NCI-H2227 (cell line): Measurements from ENCODE around the gene STXBP6.

Experiments used
- DNase-seq: peaks from one replicate; lab custom pipeline; 2025; ENCODE audit not compliant: unreplicated experiment; lab: John Stamatoyannopoulos, UW

Gene STXBP6

DNA sequence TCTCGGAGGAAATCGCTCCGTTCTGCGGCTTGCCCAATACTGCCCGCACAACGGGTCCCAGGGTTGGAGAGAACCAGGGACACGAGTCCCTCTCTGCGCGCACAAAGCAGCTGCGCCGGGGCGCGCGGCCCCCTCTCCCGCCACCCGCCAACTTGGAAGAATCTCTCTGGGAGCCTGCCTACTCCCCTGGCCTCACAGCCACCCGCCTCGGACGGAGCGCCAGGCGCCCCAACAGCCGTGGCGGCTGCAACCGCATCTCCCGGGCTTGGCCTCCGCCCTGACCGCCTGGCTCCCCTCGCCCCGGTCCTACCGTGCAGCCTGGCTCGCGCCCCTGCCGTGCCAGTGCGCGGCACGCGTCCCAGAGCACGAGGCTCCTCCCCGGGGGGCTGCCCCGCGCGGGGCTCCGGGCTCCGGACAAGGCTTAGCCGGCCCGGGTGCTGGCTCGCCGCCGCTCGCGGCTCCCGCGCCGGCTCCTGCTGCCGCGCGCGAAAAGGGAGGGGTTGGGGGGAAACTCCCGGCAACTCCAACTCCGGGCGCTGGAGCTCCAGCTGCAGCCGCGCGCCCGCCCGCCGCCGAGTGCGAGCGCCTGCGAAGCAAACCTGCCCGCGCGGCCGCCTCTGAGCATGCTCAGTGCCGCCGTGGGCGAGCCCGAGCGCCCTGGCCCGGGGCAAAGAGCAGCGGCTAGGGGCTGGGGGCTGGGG lies at the start of gene STXBP6:
Gene STXBP6, minus strand, starts transcription at position 580 of the 701 bp plus-strand sequence. CDS start 75,329 bp downstream, outside the sequence.
- peak; percentile 83 for DNase-seq

DNA sequence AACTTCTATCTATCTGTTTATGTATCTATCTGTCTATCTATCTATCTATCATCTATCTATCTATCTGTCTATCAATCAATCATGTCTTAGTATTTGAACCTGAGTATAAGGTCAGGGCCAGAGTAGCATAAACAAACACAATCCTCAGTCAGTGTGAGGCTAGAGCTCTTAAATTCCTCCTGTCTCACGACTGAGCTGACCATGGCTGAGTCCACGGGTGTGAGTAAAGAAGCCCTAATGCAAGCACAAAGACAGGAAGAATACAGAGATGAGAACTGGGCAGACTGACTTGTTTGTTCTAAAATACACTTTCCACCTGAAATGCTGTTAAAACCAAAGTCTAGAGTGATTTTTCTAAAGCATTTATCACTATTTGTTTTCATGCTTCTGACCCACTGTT lies 47.2 kb upstream of the STXBP6 start:
- no peak for DNase-seq

DNA sequence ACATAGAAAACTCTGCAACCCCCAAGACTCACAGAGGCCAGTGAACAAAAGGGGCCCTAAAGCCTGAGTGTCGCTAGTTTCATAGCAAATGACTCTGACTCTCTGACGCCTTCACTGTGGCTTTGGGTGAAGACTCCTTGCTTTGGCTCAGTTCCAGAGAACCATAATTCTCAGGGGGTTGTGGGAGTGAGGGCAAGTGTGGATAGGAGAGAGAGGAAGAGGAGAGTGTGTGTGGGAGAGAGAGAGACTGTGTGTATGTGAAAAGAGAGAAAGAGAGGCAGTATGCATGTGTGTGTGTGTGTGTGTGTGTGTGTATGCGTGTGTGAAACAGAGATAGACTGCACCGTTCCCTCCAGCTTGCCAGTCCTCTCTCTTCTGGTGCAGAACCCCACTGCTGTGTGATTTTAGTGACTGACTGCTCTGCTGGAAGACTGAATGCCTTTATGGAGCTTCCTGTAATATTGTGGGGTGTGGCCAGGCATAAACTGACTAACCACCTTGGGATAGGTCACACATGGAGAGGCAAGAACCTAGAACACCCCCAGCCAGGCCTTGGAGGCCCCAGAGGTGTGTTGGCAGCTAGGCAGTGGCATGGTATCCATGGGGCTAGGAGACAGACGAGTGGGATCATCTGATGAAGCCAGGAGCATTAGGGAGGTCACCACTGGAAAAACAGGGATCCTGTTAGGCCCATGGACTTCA lies 45.9 kb upstream of the STXBP6 start:
- DNase-seq: no peak

DNA sequence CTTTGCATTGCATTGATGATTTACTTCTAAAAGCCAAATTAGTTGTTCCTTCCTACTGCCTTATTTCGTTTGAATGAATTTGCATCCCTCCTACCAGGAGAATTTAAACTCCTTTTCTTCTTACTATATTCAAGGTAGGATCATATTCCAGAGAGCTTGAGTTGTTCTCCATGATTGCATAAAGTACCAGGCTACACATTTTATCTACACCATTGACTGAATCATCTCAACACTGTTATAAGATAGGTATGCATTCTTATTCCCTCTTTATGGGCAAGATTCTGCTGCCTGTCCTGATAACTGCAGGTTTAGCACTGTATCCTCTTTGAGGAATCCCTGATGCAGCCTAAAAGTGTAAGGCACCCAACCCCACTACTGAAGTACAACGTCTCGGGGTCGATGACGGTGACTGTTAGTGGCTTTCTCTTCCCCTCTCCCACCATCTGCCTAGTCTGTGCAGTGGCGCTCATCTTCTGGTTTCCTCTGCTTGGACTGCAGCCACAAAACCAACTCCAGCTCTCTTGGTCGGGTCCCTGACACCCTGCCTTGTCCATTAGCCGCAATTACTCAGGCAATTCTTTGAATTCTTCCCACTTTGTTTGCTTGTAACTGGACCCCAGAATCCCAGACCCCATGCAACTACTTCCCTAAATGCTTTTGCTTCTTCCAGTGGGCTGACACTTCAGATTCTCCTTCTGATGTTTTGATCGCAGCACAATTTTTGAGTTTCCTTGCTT lies 44.4 kb upstream of the STXBP6 start:
- no peak for DNase-seq

DNA sequence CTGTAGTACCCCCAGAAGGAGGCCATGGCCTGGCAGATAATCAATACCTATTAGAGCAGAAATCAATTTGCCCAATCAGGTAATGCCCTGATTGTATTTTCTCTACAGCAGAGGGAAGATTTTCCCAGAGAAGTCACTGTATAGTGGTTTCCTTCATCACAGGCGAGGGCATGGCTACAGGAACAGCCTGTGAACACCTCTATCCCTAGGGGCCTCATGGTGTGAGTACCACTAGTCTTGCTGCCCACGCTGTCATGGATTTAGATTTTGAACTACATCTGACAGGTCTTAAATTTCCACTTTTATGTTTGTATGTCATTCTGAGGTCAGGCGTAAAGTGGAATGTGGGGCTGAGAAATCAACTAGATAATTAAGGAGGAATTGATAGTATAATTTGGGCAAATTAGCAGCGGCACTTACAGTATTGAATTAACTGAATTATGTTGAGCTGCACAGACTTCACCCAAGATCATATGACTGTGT lies 42.4 kb upstream of the STXBP6 start:
- DNase-seq: no peak

DNA sequence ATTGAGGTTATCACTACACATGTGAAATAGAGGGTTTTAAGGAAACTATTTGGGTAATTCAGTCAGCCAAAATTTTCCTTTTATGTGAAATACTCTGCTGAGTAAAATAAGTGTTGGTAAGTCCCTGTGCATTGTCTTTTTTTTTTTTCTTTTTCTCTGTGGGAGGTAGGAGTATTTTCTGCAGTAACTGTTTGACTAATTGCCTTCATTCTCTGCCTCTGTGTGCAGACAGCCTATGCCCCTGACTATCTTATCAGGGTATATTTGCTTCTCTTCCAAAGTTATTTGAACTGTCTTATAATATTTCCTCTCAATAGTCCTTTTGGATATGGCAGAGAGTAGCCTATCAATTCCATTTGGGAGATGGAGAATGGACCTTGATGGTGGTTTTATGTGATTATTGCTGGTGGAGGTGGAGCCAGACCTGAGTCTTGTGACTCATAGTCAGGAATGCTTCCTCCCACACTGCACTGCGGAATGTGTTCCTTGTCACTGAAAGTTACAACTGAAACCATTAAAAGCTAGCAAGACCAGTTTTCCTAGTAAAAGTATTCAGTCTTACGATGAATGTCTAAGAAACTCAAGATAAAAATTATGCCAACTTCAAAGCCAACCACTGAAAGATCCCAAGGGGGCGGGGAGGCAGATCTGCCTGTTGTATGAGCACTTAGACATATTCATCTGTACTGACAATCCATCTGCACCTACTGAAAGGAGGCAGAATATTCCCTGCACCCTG lies 40.9 kb upstream of the STXBP6 start:
- DNase-seq: no peak

DNA sequence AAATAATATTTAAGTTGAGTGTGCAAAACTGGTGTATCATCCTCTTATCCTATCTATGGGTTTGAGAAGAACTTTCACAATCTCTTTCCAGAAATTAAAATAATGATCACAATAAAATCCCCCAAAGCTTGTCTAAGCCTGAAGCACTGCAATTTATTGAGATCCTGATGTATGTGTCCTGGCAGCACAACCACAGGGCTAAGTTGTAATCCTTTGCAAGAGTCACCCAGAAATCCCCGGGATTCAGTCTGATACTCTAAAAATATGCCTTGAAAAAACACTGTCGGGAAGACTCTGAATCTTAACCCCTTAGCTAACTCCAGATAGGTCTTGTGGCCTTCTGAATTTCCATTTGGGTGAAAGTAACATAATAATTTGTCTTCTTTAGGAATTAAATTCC lies 40.3 kb upstream of the STXBP6 start:
- DNase-seq: no peak

DNA sequence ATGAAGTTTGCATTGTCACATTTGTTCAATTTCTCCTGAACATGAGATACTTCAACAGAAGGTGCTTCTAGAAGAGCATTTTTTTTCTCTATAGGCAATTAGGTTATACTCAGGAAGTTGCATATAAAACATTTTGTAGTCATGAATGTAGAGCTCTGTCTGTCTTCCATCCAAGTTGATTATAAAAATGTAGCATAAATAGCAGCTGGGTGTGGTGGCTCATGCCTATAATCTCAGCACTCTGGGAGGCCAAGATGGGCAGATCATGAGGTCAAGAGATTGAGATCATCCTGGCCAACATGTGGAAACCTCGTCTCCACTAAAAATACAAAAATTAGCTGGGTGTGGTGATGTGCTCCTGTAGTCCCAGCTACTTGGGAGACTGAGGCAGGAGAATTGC lies 39.5 kb upstream of the STXBP6 start:
- DNase-seq: no peak

DNA sequence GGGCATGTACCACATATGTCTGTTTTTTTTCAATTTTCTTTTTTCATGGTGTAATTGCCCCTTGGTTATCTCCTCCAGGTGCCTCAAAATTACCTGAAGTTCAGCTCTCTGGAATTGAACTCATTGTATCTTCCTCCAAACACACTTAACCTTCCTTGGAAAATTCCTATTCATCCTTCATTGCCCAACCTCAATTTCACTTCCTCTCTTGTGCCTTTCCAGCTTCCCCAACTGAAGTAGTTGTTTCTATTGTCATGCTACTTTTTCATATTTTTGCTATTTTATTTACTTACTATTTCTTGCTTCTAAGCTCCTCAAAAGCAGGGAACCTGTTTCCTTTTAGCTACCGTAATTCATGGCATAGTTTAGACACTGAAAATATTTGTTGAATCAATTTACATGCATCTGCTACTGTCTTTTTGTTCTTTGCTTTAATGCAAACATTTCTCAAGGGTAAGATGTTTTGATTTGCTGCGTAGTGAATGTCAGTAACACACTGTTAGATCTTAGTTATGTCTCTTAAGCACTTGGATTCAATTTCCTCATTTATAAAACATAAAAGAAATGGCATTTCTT lies 37.0 kb upstream of the STXBP6 start:
- no peak for DNase-seq

DNA sequence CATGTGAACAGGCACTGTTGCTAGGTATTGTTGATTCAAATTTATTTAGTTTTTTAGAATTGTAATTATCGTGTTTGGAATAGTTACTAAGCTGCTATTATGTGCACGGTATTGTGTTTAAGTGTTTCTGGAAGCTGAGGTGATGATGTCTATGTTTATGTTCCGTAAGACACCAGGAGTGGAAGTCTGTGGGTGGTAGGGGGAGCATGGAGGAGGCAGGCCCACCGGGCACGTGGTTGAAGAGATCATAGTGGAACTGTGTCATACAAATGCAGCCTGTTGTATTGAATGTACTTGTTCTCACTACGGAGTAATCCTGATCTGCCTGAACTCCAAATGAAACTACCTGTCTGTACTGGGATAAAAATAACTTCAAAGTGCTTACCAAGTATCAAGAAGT lies 36.1 kb upstream of the STXBP6 start:
- no peak for DNase-seq

DNA sequence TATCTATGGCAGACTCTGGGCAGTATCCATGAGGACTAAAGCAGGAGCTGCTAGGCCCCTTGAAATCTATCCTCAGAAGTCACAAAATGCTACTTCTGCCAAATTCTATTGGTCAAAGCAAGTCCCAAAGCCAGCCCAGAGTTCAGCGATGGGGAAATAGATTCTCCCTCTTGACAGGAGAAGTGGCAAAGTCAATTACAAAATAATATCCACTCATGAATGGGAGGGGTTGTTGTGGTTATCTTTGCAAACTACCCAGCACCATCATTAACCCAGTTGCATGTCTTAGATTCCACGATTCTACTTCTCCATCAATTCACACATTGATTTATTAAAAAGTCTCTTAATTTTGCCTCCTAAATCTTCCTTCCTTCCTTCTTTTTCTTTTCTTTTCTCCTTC lies 30.7 kb upstream of the STXBP6 start:
- no peak for DNase-seq

DNA sequence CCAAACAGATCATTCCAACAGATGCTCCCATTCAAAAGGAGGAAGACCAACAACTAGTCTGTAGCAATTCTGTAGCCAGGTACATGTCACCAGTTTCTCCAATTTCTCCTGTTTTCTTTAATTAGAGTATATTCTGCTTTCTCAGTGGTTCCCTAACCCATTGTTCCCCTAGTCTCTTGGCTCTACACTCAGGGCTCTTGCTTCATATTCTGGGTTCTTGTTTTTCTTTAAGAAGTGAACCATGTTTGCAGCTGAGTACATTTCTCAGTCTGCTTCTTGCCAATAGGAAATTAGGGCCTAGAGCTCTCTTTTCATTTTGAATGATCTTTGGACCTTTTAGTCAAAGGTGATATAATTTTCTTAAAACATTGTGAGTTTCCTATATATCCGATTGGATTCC lies 29.4 kb upstream of the STXBP6 start:
- no peak for DNase-seq

DNA sequence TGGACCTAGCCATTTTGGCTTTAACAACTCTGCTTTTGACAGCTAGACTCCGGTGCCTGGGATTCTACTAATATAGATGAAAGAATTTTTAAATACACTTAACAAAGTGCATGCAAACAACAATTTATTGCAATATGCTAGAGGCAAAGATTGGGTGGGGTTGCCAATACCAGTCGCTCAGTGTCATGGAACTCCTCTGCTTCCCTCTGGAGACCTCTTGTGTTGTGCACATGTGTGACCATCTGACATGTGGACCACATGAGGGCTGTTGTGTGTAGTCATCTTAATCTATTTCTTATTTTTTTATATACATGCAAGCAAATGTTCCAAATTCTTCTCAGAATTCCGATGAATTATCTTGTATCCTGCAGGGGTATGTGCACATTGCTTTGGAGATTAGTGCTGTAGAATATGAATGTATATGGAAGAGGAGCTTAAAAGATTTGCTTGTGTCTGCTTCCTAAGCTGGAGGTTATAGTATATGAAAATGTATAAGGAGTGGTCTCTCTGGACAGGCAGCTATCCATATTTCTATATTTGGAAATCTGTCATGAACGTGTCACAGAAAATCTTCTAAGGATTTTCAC lies 24.2 kb upstream of the STXBP6 start:
- DNase-seq: no peak

DNA sequence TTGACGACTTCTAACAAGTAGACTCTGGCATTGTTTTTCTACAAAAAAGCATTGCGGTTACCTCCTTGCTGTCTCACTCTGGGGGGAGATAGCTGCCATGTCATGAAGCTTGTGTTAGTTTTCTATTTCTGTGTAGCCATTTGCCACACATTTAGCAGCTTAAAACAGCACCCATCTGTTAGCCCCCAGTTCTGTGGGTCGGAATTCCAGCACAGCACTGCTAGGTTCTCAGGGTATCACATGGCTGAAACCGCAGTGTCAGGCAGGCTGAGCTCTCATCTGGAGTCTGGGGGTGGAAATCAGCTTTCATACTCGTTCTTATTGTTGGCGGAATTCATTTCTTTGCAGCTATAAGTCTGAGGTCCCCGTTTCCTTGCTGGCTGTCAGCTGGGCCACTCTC lies 19.9 kb upstream of the STXBP6 start:
- no peak for DNase-seq

DNA sequence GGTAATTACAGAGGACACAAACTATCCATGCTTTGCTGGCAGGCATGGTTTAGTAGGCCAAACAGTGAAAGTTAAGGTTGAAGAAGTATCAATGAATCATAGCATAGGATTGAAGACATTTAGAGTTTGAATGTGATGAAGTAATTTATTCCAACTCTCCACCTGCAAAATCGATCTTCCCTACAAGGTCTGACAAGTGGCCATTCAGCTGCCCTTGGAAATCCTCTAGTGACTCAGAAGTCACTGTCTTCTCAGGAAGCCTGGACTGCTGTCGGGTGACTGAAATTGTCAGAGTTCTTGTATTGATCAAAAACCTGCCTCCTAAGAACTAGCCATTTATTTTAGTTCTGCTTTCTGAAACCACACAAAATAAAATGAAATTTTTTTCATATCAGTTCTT lies 17.7 kb upstream of the STXBP6 start:
- DNase-seq: no peak

DNA sequence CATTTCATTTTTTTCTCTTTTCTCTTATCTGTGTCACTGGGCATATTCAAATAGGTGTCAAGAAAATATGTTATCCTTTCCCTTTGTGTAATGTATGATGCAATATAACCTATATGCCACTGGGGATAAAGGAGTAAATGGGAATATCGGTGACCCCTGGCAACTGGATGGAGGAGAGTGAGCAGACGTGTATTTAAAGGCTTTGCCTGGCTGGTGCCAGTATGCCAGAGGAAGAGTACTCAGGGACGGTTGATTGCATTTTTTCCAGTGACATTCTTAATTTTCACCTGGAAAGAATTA lies 12.0 kb upstream of the STXBP6 start:
- DNase-seq: no peak

DNA sequence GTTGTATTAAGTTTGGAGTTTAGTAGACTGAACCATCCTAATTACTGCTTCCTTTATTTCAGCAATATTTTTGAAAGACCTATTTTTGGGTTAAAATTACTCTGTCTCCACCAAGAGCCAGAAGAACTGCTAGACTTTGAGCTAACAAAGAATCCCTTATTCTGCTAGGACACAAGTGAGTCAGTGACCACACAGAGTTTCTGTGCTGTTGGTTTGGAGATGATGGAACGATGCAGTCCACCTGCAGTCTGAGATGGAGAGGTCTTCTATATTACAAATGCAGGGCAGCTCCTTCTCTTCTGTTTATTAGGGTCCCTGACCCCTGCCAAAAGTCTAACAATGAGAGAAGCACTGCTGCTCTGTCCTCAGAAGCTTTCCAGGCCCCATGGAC lies 6.7 kb upstream of the STXBP6 start:
- no peak for DNase-seq

DNA sequence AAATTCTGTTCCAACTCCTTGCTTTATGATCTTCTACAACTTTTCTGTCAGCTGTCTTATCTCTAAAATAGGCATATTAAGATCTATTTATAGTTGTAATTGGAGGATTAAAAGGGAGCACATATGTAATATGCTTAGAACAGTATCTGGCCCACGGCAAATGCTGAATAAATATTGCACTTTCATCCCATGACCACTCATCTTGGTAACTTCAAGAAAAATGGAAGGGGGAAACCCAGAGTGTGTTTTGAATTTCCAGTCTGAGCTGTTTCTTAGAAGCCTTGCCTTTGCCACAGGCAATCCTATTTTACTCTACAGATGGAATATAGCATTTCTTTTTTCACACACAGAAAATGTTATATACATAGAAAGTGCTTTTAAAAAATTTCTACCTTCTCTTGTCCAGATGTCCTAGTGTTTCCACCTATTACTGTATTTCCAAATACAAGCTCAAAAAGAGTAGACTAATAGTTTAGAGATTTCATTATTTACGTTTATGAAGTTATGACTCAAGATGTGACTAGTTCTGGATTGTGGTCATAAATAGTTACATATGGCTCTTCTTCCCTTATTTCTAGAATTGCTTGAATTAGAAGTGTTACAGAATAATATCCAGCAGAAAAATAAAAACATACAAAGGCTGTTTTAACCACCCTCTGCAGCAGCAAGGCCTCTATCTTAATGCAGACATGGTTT lies 6.2 kb upstream of the STXBP6 start:
- no peak for DNase-seq

DNA sequence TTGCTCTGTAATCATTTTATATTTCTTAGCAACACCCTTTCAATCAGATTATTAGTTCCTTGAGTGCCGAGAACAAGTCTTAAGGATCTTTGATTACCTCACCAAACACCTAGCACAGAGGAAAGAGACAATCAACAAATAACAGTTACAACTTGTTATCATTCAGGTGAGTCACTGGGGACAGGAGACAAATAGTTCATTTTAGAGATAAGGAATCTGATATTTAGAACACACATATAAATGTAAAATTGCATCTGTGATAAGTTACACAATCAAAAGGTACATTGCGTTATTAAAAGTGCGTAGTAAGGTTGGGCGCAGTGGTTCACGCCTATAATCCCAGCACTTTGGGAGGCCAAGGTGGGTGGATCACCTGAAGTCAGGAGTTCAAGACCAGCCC lies 5.1 kb upstream of the STXBP6 start:
- DNase-seq: no peak

DNA sequence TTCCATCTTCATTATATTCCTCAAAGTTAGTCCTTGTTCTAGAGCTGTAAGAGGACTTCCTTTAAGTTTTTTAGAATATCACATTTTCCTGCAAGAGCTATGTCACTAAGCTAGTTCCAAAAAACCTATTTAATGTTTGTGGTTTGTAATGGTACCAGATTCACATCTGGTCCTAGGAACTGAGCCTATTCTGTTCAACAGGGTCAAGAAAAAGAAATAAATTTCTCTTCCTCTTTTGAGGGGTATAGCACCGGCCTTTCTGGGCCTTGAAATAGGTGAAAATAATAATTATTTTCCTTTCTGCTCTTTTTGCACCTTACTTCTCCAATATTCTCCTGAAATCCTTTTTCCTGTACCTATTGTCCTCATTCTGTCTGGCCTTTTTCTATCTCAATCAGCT lies 3.6 kb upstream of the STXBP6 start:
- DNase-seq: no peak
